ENCODE measurements around the gene INPPL1.
A peak's percentile ranks its signal among the peaks of the same experiment; 100 is the strongest.

Gene INPPL1

DNA sequence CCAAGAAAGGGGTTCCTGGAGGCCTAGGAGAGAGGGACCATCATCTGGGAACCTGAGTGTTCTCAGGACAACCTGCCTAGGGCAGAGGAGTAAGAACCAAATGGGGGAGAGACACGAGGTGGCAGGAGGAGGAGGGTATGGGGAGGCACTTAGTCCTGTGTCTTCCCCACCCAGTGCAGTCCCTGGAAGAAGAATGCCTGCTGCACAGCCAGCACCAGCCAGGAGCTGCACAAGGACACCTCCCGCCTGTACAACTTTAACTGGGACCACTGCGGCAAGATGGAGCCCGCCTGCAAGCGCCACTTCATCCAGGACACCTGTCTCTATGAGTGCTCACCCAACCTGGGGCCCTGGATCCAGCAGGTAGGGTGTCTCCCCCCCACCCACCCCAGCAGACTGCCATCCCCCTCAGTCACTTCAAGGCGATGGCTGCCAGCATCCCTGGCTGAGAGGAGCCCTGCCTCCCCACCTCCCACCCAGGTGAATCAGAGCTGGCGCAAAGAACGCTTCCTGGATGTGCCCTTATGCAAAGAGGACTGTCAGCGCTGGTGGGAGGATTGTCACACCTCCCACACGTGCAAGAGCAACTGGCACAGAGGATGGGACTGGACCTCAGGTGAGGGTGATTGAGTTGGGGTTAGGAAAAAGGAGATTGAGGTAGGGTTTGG, 3.7 kb upstream of the INPPL1 start:
- DNase-seq = no peak

DNA sequence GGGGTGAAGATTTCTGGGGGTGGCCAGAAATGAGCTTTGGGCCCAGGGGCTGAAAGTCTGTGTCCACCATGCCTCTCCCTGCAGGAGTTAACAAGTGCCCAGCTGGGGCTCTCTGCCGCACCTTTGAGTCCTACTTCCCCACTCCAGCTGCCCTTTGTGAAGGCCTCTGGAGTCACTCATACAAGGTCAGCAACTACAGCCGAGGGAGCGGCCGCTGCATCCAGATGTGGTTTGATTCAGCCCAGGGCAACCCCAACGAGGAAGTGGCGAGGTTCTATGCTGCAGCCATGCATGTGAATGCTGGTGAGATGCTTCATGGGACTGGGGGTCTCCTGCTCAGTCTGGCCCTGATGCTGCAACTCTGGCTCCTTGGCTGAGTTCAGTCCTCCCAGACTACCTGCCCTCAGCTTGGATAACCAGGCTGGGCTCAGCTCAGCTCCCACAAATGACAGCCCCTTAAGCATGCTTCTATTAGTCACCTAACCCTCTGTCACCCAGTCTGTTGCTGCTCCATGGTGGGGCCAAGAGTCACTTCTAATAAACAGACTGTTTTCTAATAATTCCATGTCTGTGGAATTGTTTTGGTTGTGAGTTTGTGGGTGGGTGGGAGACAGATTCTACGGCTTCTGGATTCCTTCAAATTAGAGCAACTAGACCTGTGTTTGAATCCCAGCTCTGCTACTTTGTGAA, 3.0 kb upstream of the INPPL1 start:
- no peak for DNase-seq

DNA sequence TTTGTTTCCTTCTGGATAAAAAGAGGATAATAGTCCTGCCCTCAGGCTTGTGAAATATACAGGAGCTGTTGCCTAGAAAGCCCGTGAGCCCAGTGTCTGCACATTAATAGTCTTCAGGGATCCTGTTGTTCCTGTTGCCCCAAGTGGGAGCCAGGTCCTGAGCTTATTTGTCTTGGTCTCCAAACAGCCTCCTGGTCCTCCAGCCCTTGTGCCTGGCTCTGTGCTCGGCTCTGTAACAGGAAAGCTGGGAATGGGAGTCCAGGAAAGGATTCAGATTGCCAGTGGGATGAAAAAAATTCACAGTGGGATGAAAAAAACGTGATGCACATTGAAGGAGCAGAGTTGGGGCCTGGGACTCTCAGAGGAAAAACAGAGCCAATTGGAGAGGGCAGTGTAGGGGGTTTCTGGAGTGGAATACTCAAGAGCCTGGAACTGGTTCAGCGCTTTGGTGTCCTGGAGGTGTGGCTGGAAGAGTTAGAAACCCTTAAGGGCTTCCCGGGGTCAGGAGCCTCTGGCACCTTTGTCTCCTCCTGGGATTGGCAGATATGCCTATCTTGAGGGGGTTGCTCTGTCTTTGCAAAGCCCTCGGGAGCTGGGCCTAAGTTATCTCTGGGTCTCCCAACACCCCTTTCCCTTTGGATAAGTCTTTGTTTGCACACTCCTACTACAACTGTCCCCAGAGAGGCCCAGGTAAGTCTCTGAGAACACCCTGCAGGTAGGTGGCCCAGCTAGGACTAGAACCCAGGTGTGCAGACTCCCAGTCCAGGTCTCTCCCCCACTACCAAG, 2.3 kb upstream of the INPPL1 start:
- DNase-seq = no peak

DNA sequence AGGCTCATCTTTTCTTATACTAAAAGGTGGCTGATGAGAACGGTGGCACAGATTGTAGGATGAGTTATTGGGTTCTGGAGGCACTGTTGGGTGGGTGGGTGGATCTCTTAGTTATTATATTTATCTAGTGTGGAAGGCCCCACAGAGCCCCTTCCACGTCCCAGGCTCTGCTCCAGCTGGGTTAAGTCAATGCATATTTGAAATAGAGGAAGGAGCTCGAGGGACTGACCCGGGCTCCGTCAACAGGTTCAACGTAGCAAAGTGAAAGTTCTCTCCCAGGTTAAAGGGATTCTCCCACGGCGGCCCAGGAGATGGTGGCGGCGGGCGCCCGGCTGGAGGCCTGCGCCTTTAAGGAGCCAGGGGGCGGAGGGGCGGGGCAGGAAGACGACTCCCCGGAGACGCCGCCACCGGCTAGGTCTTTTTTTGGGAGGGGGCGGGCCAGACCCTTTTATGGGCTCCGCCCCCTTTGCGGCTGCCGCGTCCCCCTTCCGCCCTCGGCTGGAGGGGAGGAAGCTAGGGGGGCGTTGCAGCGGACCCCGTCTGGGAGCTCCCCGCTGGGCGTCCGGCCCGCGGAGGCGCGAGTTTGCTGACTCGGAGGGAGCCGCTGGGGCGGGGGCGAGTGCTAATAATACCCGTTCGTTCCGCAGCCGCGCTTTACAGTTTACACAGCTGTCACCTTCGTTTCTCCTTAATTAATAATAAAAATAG, 1.5 kb upstream of the INPPL1 start:
- peak; percentile 88 for DNase-seq

DNA sequence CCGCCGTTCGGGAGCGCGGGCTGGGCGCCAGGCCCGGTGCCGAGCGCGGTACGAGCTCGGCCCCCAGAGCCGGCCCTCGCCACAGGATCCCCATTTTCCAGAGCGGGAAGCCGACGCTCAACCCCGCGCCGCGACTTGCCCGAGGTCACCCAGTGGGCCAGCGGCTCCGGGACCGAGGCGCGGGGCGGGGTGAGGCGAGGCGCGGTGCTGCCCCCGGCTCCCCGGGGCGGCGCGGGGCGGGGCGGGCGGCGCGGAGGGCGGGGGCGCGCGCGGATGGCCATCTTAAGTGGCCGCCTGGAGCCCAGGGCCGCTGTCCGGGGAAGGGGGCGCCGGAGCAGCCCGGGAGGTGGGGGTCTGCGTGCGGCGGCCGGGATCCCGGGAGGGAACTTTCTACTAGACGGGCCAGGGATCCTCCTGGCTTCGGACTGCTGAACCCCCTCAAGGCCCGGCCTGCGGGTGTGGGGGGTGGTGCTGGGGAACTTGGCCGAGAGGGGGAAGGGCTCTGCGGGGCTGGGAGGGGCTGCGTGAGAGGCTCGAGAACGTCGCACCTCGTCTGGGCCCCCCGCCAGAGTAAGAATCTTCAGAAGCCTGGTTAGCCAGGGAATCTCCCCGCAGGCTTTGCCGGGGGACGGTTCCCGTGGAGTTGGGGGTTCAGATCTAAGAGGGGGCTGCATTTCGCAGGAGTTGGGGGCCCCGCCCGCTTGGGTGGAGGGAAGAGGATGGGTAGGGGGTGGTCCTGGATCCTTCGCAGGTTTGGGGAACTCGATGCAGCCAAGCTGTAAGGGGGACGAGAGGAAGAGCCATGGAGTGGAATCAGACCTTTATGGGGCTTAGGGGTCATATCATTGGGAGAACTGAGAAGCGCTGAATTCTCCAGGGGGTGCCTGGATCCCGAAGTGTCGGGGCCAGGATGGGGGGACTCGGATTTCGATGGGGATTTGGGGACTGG, 678 bp upstream of the INPPL1 start:
- DNase-seq = peak; percentile 42

DNA sequence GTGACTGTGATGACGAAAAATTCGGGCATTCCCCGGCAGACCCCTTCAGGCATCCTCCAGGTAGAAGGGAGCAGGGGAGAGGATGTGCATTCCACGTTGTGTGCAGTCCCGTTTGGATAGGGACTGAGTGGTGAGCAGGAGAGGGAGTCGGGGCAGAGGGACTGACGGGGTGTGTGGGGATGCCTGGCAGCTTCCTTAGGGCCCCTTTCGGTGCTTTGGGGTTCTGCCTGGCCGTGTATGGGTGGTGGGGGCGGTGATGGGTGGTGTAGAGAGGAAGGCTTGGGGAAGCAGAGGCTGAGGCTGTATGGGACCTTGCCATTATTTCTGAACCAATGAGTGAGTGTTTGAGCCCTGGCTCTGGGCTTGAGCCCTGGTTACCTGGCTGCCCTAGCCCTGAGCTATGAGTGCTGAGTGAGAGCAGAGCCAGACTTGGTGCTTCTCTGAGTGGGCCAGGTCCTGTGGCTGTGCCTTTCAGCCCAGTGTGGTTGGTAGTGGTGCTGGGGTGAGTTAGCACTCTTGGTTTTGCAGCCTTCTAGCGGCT, 914 bp downstream of the INPPL1 start:
- no peak for DNase-seq

DNA sequence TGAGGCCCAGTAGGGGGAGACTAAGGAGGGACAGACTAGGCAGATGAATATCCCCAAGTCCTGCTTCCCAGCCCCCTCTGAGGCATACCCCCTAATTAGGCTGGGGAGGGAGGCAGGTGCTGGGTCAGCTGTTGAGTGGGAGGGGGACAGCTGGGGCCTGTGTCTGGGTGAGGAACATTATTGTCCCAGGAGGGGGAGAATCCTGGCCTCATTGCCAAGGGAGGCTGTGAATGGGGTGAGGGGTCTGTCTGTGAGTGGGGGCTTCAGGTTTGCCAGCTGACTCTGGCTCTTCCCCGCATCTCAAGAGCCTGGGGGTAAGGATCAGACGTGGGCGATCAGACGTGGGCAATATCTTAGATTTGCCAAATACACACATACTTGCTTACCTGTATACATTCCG, 2.1 kb downstream of the INPPL1 start:
- DNase-seq = no peak

DNA sequence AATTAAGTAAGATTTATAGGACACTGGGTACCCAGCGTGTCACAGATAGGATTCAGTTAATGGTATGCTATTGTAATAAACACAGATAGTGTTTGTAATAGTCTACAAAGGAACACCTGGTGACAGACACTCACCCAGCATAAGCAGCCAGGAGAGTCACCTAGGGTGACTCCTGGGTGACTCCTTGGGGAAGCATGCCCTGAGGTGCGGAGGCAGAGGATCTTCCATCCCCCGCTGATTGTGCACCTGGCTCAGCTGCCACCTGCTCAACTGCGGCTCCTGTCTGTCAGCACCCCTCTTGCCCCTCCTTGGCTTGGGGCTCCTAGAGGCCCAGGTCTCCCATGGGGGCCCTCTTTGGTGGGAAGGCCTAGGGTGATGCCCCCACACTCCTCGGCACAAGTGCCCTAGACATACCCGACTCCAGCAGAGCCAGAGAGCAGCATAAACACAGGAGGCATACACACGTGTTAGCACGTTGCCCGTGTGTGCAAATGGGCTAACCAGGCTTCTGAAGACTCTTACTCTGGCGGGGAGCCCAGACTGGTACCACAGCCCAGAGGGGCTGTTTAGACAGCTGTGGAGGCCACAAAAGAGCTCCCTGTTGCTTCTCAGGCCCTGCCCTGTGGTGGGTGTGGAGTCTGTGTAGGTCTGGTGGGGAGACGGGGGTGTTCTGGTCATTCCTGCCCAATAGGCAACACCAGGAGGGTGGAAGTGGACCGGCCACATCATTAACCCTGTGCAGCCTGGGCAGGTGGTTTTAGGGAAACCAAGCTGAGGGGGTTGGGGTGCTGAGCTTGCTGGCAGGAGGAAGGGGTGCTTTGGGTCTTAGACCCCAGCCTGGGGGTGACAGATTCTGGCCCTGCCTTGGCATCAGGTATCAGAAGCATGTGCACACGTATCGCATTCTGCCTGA, 3.0 kb downstream of the INPPL1 start:
- DNase-seq = no peak

DNA sequence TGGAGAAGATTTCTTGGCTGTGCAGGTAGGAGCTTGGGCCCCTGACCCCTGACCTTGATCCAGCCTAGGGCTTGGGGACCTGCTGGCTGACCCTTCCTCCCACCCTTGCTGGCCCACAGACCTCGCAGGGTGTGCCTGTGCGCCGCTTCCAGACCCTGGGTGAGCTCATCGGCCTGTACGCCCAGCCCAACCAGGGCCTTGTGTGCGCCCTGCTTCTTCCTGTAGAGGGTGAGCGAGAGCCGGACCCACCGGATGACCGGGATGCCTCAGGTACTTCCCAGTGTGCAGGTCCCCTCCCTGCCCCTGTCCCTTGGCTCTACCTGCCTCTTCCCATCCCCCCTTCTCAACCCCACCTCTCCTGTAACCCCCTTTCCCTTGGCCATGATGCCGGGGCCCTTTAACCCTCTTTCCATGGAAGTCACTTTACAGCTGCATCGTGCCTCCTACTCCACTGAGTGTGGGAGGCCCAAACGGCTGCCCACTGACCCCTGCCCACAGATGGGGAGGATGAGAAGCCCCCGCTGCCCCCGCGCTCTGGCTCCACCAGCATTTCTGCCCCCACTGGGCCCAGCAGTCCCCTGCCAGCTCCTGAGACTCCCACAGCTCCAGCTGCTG, 3.8 kb downstream of the INPPL1 start:
- no peak for DNase-seq

DNA sequence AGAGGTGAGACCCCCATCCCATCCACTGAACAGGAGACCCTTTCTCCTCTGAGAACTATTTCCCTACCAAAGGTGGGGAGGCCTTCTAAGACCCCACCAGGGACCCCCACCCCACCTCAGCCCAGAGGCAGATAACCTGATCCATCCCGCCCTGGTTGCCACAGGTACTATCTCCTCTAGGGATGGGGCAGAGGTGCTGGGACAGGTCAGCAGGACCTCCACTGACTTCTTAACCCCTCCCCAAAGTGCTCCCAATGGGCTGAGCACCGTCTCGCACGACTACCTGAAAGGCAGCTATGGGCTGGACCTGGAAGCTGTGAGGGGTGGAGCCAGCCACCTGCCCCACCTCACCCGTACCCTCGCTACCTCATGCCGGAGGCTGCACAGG, 4.3 kb downstream of the INPPL1 start:
- no peak for DNase-seq

DNA sequence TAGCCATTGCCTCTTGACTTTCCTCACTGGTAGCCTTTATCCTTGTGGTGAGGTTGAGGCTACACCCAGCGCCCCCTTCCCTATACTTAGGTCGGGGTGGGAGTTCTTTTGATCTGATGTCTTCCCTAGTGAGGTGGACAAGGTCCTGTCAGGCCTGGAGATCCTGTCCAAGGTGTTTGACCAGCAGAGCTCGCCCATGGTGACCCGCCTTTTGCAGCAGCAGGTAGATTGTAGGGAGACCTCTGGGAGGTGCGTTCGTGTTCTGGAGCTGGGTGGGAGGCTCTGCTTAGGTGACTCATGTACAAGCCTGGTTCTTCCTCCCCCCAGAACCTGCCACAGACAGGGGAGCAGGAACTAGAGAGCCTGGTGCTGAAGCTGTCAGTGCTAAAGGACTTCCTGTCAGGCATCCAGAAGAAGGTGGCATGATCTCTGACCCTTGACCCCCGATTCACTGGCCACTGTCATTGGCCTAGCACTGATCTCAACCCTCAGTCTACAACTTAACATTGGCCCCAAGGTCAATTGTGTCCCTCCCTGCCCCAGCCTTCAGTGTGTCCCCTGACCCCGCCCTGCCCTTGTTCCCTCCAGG, 4.9 kb downstream of the INPPL1 start:
- no peak for DNase-seq

DNA sequence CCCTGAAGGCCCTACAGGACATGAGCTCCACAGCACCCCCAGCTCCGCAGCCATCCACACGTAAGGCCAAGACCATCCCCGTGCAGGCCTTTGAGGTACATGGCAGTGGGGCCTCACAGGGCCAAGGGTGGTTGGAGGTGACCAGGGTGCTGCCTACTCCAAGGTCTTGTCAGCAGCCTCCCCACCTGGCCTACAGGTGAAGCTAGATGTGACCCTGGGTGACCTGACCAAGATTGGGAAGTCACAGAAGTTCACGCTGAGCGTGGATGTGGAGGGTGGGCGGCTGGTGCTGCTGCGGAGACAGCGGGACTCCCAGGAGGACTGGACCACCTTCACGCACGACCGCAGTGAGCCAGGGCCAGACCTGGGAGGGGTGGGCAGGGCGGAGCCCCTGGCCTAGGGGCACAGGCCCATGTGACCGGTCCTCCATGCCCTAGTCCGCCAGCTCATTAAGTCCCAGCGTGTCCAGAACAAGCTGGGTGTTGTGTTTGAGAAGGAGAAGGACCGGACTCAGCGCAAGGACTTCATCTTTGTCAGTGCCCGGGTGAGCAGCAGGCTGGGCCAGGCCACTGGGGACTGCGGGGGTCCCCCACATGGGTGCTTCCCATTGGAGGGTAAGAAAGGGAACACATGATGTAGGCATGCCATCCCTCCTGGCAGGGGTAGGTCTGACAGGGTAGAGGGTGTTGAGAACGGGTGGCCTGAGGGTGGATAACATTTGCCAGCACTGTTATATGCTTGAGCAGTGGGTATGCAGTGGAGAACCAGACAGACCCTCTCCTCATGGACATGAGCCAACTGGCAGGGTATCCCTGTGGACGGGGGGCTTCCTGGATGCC, 5.6 kb downstream of the INPPL1 start:
- DNase-seq = no peak

DNA sequence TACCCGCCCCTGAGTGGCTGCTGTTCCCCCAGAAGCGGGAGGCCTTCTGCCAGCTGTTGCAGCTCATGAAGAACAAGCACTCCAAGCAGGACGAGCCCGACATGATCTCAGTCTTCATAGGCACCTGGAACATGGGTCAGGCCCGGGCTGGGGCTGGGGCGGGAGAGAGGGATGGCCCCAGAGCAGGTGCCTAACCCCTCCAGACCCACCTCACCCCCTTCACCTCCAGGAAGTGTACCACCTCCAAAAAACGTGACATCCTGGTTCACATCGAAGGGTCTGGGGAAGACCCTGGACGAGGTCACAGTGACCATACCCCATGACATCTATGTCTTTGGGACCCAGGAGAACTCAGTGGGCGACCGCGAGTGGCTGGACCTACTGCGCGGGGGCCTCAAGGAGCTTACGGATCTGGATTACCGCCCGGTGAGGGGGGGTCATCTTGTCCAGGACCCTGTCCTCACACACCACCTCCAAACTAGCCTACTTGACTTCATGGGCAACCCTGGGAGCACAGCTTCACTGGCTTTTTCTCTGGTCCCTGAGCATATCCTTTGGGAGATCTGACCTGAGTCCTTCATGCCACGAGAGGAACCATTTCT, 6.3 kb downstream of the INPPL1 start:
- no peak for DNase-seq

DNA sequence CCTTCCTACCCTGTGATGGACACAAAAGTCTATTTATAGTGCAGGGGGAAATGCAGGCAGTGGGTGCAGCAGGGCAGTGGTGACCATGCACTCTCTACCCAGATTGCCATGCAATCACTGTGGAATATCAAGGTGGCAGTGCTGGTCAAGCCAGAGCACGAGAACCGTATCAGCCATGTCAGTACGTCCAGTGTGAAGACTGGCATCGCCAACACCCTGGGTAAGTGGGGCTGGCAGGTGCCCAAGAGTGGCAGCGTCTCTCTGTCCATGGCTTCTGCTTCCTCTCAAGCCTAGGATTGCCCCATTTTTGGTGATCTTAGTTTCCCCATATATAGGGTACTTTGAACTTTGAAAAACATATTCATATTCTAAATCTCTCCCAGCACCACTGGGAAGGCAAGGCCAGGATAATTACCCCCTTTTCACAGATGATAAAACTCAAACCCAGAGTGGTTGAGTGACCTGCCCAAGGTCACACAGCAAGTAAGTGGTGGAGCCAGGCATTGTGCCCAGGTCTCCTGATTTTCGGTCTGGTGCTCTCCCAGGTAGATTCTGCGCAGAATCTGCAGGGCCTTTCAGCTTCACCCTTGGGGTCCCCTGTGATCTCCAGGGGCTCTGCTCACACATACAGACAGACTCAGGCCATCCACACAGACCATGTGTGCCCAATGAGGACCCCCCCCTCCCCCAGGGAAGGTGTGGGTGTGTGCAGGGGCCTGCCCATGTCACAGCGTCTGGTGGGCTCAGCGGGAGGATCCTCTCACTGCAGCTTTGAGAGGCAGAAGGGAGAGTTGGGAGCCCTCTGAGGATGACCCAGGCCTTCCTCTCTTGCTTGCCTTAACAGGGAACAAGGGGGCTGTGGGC, 7.1 kb downstream of the INPPL1 start:
- no peak for DNase-seq

DNA sequence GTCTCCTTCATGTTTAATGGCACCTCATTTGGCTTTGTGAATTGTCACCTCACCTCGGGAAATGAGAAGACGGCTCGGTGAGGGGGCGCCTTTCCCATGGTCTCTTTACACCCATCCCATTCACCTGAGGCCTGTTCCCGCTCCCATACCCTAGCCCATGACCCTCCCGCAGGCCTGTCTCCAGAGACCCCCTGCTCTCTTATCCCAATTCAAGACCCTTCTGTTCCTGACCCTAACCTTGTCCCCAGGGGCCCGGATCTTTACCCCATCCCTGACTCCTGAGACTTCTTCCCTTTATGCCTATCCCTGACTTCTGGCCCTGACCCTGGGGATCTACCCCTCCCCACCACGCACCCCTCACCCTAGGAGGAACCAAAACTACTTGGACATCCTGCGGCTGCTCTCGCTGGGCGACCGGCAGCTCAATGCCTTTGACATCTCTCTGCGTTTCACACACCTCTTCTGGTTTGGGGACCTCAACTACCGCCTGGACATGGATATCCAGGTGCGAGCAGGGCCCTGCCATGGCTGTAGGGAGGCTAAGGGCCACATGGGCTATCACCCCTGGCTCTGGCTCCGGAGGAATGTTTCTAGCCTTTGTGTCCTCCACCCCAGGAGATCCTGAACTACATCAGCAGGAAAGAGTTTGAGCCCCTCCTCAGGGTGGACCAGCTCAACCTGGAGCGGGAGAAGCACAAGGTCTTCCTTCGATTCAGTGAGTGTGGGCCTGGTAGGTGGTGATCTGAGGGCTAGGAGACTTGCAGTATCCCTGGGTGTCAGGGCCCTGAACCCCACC, 7.9 kb downstream of the INPPL1 start:
- DNase-seq = no peak

DNA sequence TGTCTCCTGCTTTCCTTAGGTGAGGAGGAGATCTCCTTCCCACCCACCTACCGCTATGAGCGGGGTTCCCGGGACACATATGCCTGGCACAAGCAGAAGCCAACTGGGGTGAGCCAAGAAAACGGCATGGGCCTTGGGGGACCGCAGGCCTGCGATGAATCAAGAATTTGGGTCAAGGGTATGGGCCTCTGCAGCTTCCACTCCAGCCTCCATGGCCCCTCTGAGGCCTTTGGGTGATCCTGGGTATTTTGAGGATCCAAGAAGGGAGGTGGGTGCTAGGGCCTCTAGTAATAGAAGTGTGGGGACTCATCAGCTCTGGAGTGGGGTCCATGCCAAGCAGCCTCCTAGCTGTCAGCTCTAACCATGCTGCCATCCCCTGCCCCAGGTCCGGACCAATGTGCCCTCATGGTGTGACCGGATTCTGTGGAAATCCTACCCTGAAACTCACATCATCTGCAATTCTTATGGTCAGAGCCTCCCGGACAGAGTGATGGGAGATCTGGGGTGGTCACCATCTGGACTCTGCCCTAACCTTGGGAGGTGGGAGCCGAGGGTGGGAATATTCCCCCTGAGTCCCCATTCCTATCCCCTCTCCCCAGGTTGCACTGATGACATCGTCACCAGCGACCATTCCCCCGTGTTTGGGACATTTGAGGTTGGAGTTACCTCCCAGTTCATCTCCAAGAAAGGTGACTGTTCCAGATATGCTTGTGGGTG, 8.6 kb downstream of the INPPL1 start:
- DNase-seq = no peak

Measured in NCI-H226 (cell line).